BLaER1 (cell line): ENCODE data around the gene MATN1.

Source experiments
- H3K27ac ChIP-seq: shearing (Covaris generic); formaldehyde crosslinking; 2 replicates; pipeline ENCODE4 v1.8.1; 2022
- H3K27me3 ChIP-seq: shearing (Covaris generic); formaldehyde crosslinking; 2 replicates; pipeline ENCODE4 v1.8.1; 2022
- H3K36me3 ChIP-seq: shearing (Covaris generic); formaldehyde crosslinking; 2 replicates; pipeline ENCODE4 v1.8.1; 2022
- H3K4me1 ChIP-seq: shearing (Covaris generic); formaldehyde crosslinking; 2 replicates; pipeline ENCODE4 v1.8.1; 2022
- H3K4me2 ChIP-seq: shearing (Covaris generic); formaldehyde crosslinking; 2 replicates; pipeline ENCODE4 v1.8.1; 2022
- H3K4me3 ChIP-seq: shearing (Covaris generic); formaldehyde crosslinking; 2 replicates; pipeline ENCODE4 v1.8.1; 2022
- H3K9ac ChIP-seq: shearing (Covaris generic); formaldehyde crosslinking; 2 replicates; pipeline ENCODE4 v1.8.1; 2022
- H3K9me3 ChIP-seq: shearing (Covaris generic); formaldehyde crosslinking; 2 replicates; pipeline ENCODE4 v1.8.1; 2022
- H4K20me1 ChIP-seq: shearing (Covaris generic); formaldehyde crosslinking; 2 replicates; pipeline ENCODE4 v1.8.1; 2022
- Cebpa-rat ChIP-seq: shearing (Covaris generic); IDR thresholded peaks from 2 replicates; pipeline ENCODE4 v1.8.1; 2022

MATN1 gene

DNA sequence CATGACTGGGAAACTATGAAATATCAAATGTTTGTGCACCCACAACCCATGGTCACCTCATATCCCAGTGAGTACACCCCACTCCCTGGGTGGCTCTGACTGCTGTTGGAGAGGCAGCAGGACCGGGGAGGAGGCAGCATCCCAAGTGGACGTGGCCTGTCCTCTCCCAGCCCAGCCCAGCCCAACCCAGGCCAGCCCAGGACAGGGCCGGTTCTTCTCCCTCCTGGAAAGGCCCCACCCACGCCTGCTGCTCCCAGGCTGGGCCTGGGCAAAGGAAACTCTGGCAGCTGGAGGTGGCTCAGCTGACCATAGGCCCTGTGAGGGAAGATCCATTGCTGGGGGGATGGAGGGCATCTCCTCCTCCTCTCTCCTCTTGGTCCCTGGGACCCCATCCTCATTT is 19.1 kb downstream of the MATN1 start:
- H3K4me3 ChIP-seq = no peak overlapping the region

DNA sequence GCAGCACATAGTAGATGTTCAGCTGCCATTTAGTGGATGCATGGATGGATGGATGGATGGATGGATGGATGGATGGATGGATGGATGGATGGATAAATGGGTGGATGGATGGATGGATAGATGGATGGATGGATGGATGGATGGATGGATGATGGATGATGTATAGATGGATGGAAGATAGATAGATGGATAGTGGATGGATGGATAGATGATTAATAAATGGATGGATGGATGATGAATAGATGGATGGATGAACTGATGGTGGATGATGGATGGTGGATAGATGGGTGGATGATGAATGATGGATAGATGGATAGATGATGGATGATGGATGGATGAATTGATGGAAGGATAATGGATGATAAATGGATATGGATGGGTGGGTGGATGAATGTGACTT is 20.6 kb downstream of the MATN1 start:
- no peak for TF ChIP-seq Cebpa-rat
- Histone ChIP-seq H4K20me1 (no peaks in the 10 kb centered on the region), H3K27me3 (peaks cover 4% of the 10 kb centered on the region; the same call in 1 of the 2 replicates), H3K27ac (no peak overlapping the region), H3K4me3 (no peak overlapping the region), H3K9me3 (no peaks in the 10 kb centered on the region), H3K36me3 (no peaks in the 10 kb centered on the region), H3K4me1 (peaks cover 61% of the 10 kb centered on the region), H3K4me2 (no peak overlapping the region), H3K9ac (no peak overlapping the region)

More for the DNA sequence above, 19.1 kb downstream of the MATN1 start:
- Histone ChIP-seq H3K9me3 (no peaks in the 10 kb centered on the region), H3K4me2 (no peak overlapping the region), H3K9ac (no peak overlapping the region), H3K27me3 (peaks cover 4% of the 10 kb centered on the region; the same call in 1 of the 2 replicates), H3K36me3 (no peaks in the 10 kb centered on the region), H3K27ac (no peak overlapping the region), H3K4me1 (peaks cover 49% of the 10 kb centered on the region), H4K20me1 (no peaks in the 10 kb centered on the region)
- TF ChIP-seq Cebpa-rat = no peak

DNA sequence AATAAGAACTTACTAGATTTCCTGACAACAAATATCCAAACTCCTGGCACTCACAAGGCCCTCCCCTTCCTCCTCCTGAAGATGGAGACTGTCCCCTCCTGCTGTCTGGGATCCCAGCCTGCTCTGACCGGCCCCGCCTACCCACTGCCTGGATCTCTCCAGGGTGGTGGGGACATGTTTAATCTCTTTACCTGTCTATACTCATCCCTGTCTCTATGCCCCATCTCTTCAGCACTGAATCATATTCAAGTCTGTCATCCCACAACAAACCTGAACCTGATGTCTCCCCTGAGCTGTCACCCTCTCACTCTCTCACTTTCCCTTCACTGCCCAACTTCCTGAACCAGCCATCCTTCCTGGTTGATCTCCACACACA is 22.1 kb downstream of the MATN1 start:
- H3K9me3 ChIP-seq = no peaks in the 10 kb centered on the region
- H3K4me2 ChIP-seq = peak overlapping the region; percentile 50
- H3K9ac ChIP-seq = no peak overlapping the region
- H3K36me3 ChIP-seq = no peaks in the 10 kb centered on the region
- H3K27me3 ChIP-seq = peaks cover 4% of the 10 kb centered on the region; the same call in 1 of the 2 replicates
- H3K27ac ChIP-seq = no peak overlapping the region
- no peak for TF ChIP-seq Cebpa-rat
- no peak overlapping the region for H3K4me3 ChIP-seq
- no peaks in the 10 kb centered on the region for H4K20me1 ChIP-seq
- H3K4me1 ChIP-seq = peaks cover 51% of the 10 kb centered on the region

DNA sequence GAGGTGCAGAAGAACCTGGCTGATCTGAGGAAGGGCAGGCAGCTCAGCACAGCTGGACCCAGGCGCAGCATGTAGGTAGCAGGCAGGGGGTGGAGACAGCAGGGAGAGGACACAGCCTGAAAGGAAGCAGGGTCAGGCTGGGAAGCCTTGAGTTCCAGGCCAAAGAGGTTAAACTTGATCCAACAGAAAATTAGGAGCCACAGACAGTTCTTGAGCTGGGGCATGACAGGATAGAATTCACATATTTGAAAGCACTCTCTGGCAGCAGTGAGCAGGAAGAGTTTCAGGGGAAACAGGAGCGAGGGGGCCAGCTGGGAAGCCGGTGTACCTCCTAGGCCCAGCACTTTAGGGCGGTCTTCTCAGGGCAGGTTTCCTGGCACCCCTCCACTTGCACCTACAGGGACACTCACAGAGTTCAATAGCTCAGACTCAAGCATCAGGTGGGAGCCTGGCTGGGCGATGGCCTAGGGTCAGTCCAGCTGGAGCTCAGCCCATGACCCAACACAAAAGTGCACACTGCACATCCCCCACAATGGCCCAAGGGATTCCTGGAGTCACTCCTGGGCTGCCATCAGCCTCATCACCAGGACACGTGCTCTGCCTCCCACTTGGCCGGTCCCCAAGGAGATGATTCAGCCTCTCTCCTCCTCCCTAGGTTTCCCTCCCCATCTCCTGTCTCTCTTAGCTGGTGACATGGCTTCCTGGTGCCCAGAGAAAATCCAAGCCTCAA is 22.7 kb downstream of the MATN1 start:
- peaks cover 45% of the 10 kb centered on the region for H3K4me1 ChIP-seq
- TF ChIP-seq Cebpa-rat = no peak
- no peaks in the 10 kb centered on the region for H3K36me3 ChIP-seq
- no peak overlapping the region for H3K4me3 ChIP-seq
- no peaks in the 10 kb centered on the region for H4K20me1 ChIP-seq
- H3K4me2 ChIP-seq = peak overlapping the region; percentile 50
- H3K27me3 ChIP-seq = peaks cover 4% of the 10 kb centered on the region; the same call in 1 of the 2 replicates
- H3K9ac ChIP-seq = no peak overlapping the region
- no peak overlapping the region for H3K27ac ChIP-seq
- H3K9me3 ChIP-seq = no peaks in the 10 kb centered on the region

DNA sequence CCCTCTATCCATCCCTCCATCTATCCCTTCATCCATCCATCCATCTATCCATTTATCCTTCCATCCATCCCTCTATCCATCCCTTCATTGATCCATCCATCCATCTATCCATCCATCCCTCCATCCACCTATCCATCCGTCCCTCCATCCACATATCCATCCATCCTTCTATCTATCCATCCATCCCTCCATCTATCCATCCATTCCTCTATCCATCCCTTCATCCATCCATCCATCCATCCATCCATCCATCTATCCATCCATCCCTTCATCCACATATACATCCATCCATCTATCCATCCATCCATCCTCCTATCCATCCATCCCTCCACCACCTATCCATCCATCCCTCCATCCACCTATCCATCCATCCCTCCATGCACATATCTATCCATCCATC is 23.6 kb downstream of the MATN1 start:
- Histone ChIP-seq H4K20me1 (no peaks in the 10 kb centered on the region), H3K27me3 (no peaks in the 10 kb centered on the region), H3K4me2 (no peak overlapping the region), H3K27ac (no peak overlapping the region), H3K9ac (no peak overlapping the region), H3K4me1 (peaks cover 37% of the 10 kb centered on the region), H3K36me3 (no peaks in the 10 kb centered on the region), H3K9me3 (no peaks in the 10 kb centered on the region), H3K4me3 (no peak overlapping the region)
- no peak for TF ChIP-seq Cebpa-rat

DNA sequence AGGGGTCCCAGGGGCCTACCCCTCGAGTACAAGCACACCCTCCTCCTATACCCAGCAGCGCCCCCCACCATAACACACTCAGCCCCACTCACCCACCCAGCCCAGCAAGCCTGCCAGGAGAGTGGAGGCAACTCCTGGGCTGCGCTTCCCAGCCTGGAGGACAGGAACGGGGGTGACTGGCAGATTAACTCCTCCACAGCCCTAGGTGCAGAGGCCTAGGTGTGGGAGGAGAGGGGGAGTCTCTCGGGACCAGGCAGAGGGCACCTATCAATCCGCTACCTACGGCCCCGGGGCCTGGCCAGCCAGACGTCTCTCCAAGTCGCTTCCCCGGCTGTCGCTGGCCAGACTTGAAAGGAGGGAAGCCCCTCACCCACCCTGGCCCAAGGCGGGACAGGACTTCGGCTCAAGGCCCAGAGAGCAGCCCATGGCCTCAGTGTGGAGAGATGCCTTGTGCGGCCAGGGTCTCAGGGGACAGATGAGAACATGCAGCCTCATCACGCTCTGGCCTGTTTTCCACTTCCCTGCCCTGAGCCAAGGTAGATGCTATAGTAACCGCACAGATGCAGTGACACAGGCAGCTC is 24.9 kb downstream of the MATN1 start:
- Histone ChIP-seq H3K27ac (no peak overlapping the region), H3K4me3 (no peak overlapping the region), H3K9ac (no peak overlapping the region), H3K4me2 (peak overlapping the region; percentile 55), H3K36me3 (no peaks in the 10 kb centered on the region), H3K4me1 (peaks cover 37% of the 10 kb centered on the region), H3K9me3 (no peaks in the 10 kb centered on the region), H4K20me1 (no peaks in the 10 kb centered on the region), H3K27me3 (no peaks in the 10 kb centered on the region)
- TF ChIP-seq Cebpa-rat = no peak

DNA sequence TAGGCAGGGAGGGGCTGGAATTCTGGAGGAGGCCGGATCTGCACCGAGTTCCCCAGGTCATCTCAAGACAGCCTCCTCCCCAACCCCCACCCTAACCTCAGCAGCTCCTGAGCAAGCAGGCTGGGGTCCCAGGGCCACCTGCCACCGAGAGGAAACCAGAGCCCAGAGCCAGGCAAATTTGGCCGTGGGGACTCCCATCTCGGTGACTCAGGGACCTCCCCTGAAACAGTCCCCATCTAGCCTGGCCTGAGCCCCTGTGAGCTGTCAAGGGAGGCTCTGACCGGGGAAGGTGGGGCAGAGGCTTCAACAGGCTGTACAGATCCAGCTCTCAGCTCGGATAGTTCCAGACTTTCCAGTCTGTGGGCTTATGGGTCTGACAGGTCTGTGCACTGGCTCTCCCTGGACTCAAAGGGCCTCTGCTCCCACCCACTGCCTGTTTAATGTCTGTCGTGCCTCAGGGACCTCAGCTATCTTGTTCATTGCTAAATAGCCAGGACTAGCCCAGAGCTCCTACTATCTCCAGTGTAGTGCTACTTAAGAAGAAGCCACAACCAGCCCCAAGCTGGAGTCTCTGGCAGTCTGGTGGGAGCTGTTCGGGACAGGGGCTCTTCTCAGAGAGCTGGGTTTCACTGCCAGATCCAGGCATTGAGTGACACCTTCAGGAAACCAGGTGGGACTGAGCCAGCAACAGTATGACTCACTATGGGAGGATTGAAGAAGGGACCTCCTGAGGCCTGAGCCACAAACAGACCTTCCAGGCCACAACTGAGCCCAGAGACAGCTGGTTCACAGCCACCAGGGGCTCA is 25.6 kb downstream of the MATN1 start:
- Histone ChIP-seq H3K36me3 (no peaks in the 10 kb centered on the region), H3K27me3 (no peaks in the 10 kb centered on the region), H3K4me3 (no peak overlapping the region), H4K20me1 (no peaks in the 10 kb centered on the region), H3K4me1 (peaks cover 43% of the 10 kb centered on the region), H3K4me2 (peak overlapping the region; percentile 55), H3K27ac (no peak overlapping the region), H3K9me3 (no peaks in the 10 kb centered on the region), H3K9ac (no peak overlapping the region)
- TF ChIP-seq Cebpa-rat = no peak

DNA sequence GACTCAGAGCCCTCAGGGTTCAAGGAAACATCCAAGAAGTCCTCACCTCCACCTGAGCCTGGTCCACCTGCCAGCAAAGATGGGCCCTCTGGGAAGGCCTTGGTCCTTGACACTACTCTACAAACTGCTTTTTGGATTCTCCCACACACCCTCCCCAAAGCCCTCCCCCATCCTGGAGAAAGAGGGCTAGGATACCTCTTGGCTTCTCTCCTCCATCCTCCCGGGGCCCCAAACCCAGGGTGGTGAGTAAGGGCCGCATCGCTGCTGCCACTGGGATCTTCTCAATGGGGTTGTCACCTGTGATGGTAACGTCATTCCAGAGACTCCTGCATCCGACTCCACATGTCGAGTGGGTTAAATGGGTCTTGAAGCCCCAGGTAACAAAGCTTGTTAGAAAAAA is 26.6 kb downstream of the MATN1 start:
- no peak for TF ChIP-seq Cebpa-rat
- H3K4me1 ChIP-seq = peaks cover 50% of the 10 kb centered on the region

DNA sequence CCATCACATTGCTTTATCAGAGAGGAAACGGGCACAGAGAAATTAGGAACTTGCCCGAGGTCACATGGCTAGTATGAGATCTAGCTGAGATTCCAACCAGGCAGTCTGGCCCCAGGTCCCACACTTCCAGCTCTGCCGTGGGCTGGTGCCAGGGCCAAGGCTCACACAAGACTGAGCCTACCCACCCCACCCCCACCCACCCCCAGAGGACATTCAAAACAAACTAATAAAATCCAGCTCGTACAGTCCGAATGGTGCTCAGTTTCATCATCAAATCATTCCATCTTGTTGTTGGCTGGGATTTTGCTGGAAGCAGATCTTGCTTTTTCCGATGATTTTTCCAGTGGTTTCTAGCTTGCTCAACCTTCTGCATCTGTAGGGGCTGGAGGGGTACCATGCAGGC is 27.9 kb downstream of the MATN1 start:
- no peaks in the 10 kb centered on the region for H3K36me3 ChIP-seq

More for the DNA sequence above, 26.6 kb downstream of the MATN1 start:
- Histone ChIP-seq H3K9ac (no peak overlapping the region), H3K27ac (no peak overlapping the region), H3K27me3 (no peaks in the 10 kb centered on the region), H3K36me3 (no peaks in the 10 kb centered on the region), H3K9me3 (no peaks in the 10 kb centered on the region), H3K4me3 (no peak overlapping the region), H4K20me1 (no peaks in the 10 kb centered on the region), H3K4me2 (no peak overlapping the region)

More for the DNA sequence above, 27.9 kb downstream of the MATN1 start:
- H3K27me3 ChIP-seq = no peaks in the 10 kb centered on the region
- H3K4me2 ChIP-seq = no peak overlapping the region
- H4K20me1 ChIP-seq = no peaks in the 10 kb centered on the region
- H3K9ac ChIP-seq = no peak overlapping the region
- peaks cover 44% of the 10 kb centered on the region for H3K4me1 ChIP-seq
- H3K4me3 ChIP-seq = no peak overlapping the region
- no peak overlapping the region for H3K27ac ChIP-seq
- no peaks in the 10 kb centered on the region for H3K9me3 ChIP-seq
- no peak for TF ChIP-seq Cebpa-rat
